HG03108 (cell line): Measurements from ENCODE around the gene KIF25.

Experiments used
- ATAC-seq: cut with Tn5 transposase; IDR thresholded peaks from one replicate; pipeline ENCODE4 v1.9.1; 2021; ENCODE audit warnings: moderate library complexity; ENCODE audit not compliant: unreplicated experiment

KIF25 gene

GRCh38 chr6:168049277-168049676 lies 51.8 kb downstream of the KIF25 start:
- ATAC-seq: no peak

GRCh38 chr6:168049706-168050224 lies 52.3 kb downstream of the KIF25 start:
- ATAC-seq: no peak

GRCh38 chr6:168050225-168050880 lies 52.9 kb downstream of the KIF25 start:
- no peak for ATAC-seq

GRCh38 chr6:168050881-168051586 lies 53.6 kb downstream of the KIF25 start:
- no peak for ATAC-seq

- ATAC-seq: no peak
Measured at GRCh38 chr6:168051648-168052047, 54.2 kb downstream of the KIF25 start.

GRCh38 chr6:168052291-168052891 lies 54.9 kb downstream of the KIF25 start:
- no peak for ATAC-seq

GRCh38 chr6:168053086-168053956 lies 55.9 kb downstream of the KIF25 start:
- no peak for ATAC-seq

- ATAC-seq: no peak
Measured at GRCh38 chr6:168053957-168054471, 56.5 kb downstream of the KIF25 start.

GRCh38 chr6:168054765-168055560 lies 57.5 kb downstream of the KIF25 start:
- no peak for ATAC-seq

GRCh38 chr6:168055696-168056489 lies 58.4 kb downstream of the KIF25 start:
- ATAC-seq: no peak

GRCh38 chr6:168056892-168057527 lies 59.5 kb downstream of the KIF25 start:
- no peak for ATAC-seq

GRCh38 chr6:168057836-168058235 lies 60.4 kb downstream of the KIF25 start:
- ATAC-seq: no peak

GRCh38 chr6:168058691-168059551 lies 61.5 kb downstream of the KIF25 start:
- ATAC-seq: no peak

GRCh38 chr6:168060521-168060931 lies 63.1 kb downstream of the KIF25 start:
- no peak for ATAC-seq

GRCh38 chr6:168061269-168062210 lies 64.1 kb downstream of the KIF25 start:
- ATAC-seq: no peak
